Type B pancreatic cell (in vitro differentiated cells): ENCODE data around the gene EPSTI1. TPM values are rescaled to one million over a fixed set of nuclear protein-coding genes. Genes with fewer than 3 reads are reported as not detected.
A peak's percentile ranks its signal among the peaks of the same experiment; 100 is the strongest.

Experiments
- DNase-seq: peaks from one replicate; pipeline ENCODE4 v3.0.0; 2021; ENCODE audit warnings: mixed read lengths; ENCODE audit not compliant: unreplicated experiment; ENCODE audit errors: extremely low spot score
- H3K27ac Mint-ChIP-seq: 2 replicates; pipeline ENCODE4 v1.8.0; 2021; ENCODE audit warnings: mild to moderate bottlenecking, mixed read lengths
- H3K27me3 Mint-ChIP-seq: 2 replicates; pipeline ENCODE4 v1.8.0; 2021; ENCODE audit warnings: mixed read lengths
- H3K36me3 Mint-ChIP-seq: 2 replicates; pipeline ENCODE4 v1.8.0; 2021; ENCODE audit warnings: mixed read lengths
- H3K4me1 Mint-ChIP-seq: one replicate; pipeline ENCODE4 v1.8.0; 2021; ENCODE audit warnings: mixed read lengths; ENCODE audit not compliant: unreplicated experiment
- H3K4me3 Mint-ChIP-seq: 2 replicates; pipeline ENCODE4 v1.8.0; 2021; ENCODE audit warnings: mild to moderate bottlenecking, mixed read lengths
- H3K9me3 Mint-ChIP-seq: 2 replicates; pipeline ENCODE4 v1.8.0; 2021; ENCODE audit warnings: mixed read lengths
- CTCF ChIP-seq: fragments of 200-600 bp; sonication (generic); conservative IDR thresholded peaks from 2 replicates; pipeline ENCODE4 v1.5.0; 2021; ENCODE audit warnings: antibody characterized with exemption, mild to moderate bottlenecking
- total RNA-seq: library from RNA; stranded (reverse); gene quantifications from 2 replicates; pipeline ENCODE4 v1.2.1, GENCODE V29; 2021; ENCODE audit warnings: low replicate concordance

The EPSTI1 gene
- total RNA-seq, 1 donor from 2014 or later, result 7.9 TPM

DNA sequence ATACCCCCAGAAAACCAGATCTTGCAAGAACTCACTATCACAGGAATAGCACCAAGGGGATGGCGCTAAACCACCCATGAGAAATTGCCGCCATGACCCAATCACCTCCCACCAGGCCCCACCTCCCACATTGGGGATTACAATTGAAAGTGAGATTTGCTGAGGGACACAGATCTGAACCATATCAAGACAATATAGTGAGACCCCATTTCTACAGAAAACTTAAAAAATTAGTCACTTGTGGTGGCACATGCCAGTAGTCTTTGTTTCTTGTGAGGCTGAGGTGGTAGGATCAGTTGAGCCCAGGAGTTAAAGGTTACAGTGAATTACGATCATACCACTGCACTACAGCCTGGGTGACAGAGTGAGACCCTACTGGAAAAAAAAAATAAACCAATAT lies 41.0 kb upstream of the EPSTI1 start:
- Mint-ChIP-seq H3K36me3 (peaks cover 44% of the 10 kb centered on the region), H3K9me3 (peaks cover 9% of the 10 kb centered on the region), H3K4me1 (peaks cover 27% of the 10 kb centered on the region), H3K4me3 (no peak overlapping the region), H3K27ac (no peak overlapping the region), H3K27me3 (no peaks in the 10 kb centered on the region)
- TF ChIP-seq CTCF, result no peak
- DNase-seq, result no peak

DNA sequence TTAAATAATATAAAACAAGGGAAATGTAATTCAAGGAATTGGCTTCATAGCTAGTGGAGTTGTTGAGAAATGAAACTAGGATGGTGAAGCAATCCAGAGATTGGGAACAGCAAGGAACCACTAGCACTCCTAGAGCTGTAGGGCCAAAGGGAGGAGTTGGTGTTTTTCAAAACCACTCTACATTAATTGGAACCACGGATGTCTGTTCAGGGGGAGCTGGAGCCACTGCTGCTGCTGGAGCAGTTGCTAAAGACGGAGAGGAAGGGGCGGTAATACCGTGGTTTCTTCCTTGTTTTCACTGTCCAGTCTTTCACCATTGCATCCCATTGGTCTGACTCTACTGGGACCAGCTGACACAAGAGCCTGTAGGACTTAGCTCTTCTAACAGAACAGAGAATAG lies 39.8 kb upstream of the EPSTI1 start:
- no peak for TF ChIP-seq CTCF
- DNase-seq, result no peak
- H3K9me3 Mint-ChIP-seq, result peaks cover 9% of the 10 kb centered on the region
- peaks cover 41% of the 10 kb centered on the region for H3K36me3 Mint-ChIP-seq
- H3K4me1 Mint-ChIP-seq, result peaks cover 23% of the 10 kb centered on the region
- no peak overlapping the region for H3K27ac Mint-ChIP-seq
- no peak overlapping the region for H3K4me3 Mint-ChIP-seq
- no peaks in the 10 kb centered on the region for H3K27me3 Mint-ChIP-seq

DNA sequence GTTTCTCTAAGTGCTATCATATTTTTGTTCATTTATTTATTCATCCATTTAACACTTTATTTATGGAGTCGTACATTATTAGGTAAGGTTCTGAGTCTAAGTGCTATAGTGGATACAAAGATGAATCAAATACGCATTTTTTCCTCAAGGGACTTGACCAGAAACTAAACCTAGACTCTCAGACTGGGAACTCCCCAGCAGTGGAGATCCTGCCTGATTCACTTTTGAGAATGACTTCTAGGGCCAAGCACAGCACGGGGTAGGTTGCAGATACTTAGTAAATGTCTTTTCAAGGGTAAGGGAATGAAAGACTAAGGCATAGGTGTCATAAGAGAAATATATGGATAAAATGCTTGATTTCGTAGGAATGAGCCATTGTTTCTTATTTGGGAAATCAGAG lies 38.5 kb upstream of the EPSTI1 start:
- no peak for DNase-seq
- no peak overlapping the region for H3K27ac Mint-ChIP-seq
- TF ChIP-seq CTCF, result no peak
- no peak overlapping the region for H3K4me3 Mint-ChIP-seq
- peaks cover 9% of the 10 kb centered on the region for H3K9me3 Mint-ChIP-seq
- peaks cover 23% of the 10 kb centered on the region for H3K4me1 Mint-ChIP-seq
- H3K36me3 Mint-ChIP-seq, result peaks cover 41% of the 10 kb centered on the region
- H3K27me3 Mint-ChIP-seq, result no peaks in the 10 kb centered on the region

GRCh38 chr13:43026262-43026661 lies 34.2 kb upstream of the EPSTI1 start:
- Mint-ChIP-seq H3K4me3 (peak overlapping the region; percentile 48), H3K27me3 (no peaks in the 10 kb centered on the region), H3K9me3 (peaks cover 5% of the 10 kb centered on the region), H3K27ac (no peak overlapping the region), H3K36me3 (peaks cover 24% of the 10 kb centered on the region), H3K4me1 (peaks cover 40% of the 10 kb centered on the region)
- TF ChIP-seq CTCF, result no peak
- DNase-seq, result no peak

DNA sequence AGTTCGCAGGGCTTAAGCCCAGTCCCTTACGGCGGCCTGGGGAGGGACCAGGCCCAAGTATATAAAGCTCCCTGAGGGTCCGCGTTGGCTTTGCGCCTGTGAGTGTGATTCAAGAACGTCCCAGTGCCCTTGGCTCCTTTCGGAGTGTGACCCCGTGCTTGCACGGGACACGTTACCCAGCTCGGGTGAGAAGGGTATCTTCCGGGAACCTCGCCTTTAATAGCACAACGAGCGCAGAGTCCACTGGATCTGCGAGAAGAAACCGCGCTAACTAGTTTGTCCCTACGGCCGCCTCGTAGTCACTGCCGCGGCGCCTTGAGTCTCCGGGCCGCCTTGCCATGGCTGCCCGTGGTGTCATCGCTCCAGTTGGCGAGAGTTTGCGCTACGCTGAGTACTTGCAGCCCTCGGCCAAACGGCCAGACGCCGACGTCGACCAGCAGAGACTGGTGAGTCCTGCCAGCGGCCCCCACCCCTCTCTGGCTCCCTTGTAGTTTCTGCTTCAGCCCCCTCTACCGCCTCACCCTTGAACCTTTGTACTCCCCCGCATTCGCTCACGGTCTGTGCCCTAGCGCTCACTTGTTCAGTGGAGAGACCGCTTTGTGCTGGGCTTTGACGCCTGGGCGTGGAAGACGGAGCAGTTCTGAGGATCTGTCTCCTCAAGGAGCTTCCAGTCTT lies 31.4 kb upstream of the EPSTI1 start, which contains the start of gene DNAJC15:
Gene DNAJC15, plus strand, starts transcription at position 298 of the 675 bp plus-strand sequence. Its CDS starts 41 bp downstream, at position 339.
- H3K27me3 Mint-ChIP-seq, result no peaks in the 10 kb centered on the region
- DNase-seq, result peak; percentile 82
- peak within 1 kb of the TSS; percentile 97 for H3K4me3 Mint-ChIP-seq
- TF ChIP-seq CTCF, result peak; percentile 18
- peaks cover 29% of the 10 kb centered on the region for H3K4me1 Mint-ChIP-seq
- peaks cover 14% of the 10 kb centered on the region for H3K36me3 Mint-ChIP-seq
- peaks cover 5% of the 10 kb centered on the region for H3K9me3 Mint-ChIP-seq
- peak within 1 kb of the TSS; percentile 95 for H3K27ac Mint-ChIP-seq
